CD4-positive, alpha-beta T cell treated with Interleukin-4 for 4 hours (primary cell): ENCODE data around the gene SS18L1.
"Not testable (repeated sequence)": the region's sequence is repeated elsewhere in the genome, so short reads cannot be mapped to it uniquely, and the experiment has no call there.

ENCODE experiments used
- DNase-seq: peaks from one replicate; pipeline ENCODE4 v3.0.0-alpha.2; 2020

SS18L1 gene, protein sequence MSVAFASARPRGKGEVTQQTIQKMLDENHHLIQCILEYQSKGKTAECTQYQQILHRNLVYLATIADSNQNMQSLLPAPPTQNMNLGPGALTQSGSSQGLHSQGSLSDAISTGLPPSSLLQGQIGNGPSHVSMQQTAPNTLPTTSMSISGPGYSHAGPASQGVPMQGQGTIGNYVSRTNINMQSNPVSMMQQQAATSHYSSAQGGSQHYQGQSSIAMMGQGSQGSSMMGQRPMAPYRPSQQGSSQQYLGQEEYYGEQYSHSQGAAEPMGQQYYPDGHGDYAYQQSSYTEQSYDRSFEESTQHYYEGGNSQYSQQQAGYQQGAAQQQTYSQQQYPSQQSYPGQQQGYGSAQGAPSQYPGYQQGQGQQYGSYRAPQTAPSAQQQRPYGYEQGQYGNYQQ

GRCh38 chr20:62143081-62143956, at the start of gene SS18L1, which contains the start of gene PSMA7:
Gene SS18L1 (plus strand): TSS chr20:62143769. CDS start chr20:62143821, 52 bp downstream.
Gene PSMA7 (minus strand): TSS chr20:62143394. CDS start chr20:62143303, 91 bp downstream.
- peak; percentile 80 for DNase-seq

DNA sequence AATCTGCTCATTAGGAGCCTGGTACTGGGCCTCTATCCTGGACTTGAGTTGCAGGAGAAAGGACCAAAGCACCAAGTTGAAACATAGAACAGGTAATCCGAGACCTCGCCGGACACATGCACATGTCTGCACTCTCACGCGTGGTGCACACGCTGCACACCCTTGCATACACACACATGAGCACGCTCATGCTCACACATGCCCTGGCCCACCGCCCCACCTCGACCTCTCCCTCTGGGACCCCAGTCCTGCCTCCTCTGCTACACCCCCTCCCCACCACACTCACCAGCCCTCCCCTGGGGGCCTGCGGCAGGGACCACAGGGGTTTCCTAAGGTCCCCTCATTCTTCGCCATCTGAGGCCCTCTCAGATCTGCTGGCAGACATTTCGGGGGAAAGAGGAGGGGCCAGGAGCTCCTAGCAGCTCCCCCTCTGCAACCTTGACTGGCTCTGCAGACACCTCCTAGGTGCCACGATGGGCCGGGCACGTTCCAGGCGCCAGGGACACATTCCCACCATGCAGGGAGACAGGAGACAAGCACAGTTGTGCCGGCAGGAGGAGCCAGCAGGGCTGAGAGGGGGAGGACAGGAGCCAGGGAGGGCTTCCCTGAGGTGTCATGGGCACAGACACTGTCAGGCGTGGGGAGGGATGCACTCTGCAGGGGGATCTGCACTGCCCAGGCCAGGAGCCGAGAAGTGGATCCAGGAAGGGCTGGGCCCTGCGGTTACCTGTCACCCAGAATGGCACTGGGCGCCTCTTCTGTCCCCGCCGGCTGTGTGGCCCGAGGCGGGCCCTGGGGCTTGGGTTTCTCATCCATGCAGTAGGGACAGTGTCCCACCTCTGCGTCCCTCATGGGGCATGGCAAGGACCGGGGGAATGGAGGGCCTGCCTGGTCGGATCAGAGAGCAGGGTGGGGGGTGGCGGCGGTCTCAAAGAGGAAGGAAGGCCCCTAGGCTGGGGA, 46.9 kb upstream of the SS18L1 start:
- DNase-seq = no peak

GRCh38 chr20:62097881-62098407, 45.6 kb upstream of the SS18L1 start:
- no peak for DNase-seq

DNA sequence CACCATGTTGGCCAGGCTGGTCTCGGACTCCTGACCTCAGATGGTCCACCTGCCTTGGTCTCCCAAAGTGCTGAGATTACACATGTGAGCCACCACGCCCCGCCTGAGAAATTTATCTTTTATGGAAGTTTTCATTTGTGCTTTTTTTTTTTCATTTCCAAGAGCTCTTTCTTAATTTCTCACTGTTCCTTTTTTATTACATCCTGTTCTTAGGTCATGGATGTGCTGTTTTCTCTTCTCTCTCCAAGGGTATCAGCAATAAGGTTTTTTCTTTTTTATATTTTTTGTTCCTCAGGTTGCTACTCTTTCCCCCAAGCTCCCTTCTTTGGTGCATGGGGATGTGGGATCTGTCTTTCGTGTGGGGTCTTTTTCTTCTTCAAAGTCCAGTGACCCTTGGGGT, 42.5 kb upstream of the SS18L1 start:
- no peak for DNase-seq

DNA sequence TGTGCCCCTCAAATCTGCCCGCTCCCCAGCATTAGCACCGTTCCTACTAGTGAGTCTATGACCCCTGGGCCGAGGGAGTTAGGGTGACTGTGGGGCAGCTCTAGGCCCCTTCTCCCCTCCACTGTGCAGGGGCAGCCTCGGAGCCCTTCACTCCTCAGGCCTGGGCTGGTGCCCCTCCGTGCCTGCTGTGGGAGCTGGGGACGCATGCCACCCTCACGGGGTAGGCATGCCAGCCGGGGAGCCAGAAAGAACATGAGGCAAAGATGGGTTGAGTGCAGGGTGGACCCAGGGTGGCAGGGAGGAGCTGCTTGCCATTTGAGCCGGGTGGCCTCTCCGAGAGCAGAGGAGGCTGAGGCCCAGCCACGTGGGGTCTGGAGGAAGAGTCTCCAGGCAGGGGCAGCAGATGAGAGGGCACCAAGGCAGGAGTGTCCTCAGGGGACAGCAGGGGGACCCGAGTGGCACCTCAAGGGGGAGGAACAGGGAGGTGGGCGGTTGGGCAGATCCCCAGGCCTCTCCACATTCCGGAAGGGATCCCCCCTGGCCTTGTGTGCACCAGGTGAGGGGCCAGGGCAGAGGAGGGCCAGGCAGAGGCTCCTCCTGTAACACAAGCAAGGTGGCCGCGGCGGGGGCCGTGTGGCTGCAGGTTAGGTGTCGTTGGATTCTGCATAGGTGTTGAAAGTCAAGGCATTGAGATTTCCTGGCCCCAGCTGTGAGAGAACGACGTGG, 39.9 kb upstream of the SS18L1 start:
- no peak for DNase-seq

DNA sequence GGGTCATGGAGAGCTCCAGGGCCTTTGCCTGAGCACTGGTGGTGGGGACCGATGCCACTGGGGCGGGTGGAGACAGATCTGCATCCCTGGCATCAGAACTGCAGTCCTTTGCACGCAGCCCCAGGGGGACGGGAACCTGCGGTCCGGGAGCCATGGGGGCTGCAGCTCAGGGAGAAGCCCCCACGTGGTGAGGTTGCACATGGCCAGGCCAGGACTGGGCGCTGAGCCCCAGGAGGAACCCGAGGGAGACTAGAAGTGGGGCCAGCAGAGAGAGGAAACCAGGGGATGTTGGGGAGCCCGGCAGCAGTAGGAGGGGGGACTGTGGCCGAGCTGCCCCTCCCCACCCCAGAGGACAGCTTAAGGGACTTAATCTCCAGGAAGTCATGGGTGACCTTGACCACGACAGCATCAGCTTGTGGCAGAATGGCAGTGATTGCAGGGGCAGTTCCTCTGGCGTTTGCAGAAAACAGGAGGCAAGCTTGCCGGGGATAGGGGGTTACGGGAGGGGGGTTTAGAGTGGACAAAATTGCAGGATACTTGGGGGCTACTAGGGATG, 39.3 kb upstream of the SS18L1 start:
- DNase-seq = no peak

- DNase-seq = no peak
Observed at GRCh38 chr20:62104791-62105345, 38.7 kb upstream of the SS18L1 start.

- no peak for DNase-seq
Observed at GRCh38 chr20:62105592-62105991, 38.0 kb upstream of the SS18L1 start.

GRCh38 chr20:62111148-62111547, 32.4 kb upstream of the SS18L1 start:
- DNase-seq = no peak

GRCh38 chr20:62112368-62112767, 31.2 kb upstream of the SS18L1 start:
- DNase-seq = no peak

DNA sequence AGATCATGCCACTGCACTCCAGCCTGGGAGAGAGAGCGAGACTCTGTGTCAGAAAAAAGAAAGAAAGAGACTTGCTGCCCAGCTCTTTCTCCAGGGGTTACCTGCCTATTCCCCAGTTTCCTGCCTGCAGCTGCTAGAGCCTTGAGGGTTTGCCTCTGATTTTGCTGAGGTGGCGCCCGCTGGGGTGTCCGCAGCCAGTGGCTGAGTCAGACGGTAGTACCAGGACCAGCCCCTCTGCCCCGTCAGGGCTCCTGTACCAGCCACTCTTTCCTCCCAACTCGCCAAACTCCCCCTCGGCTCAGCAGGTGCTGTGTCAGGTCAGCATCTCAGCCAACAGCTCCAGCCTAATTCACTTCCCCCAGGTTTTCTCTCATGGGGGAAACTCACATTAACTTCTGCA, 28.7 kb upstream of the SS18L1 start:
- no peak for DNase-seq

GRCh38 chr20:62115800-62116407, 27.7 kb upstream of the SS18L1 start:
- DNase-seq = not testable (repeated sequence)

- DNase-seq = no peak
Observed at GRCh38 chr20:62116558-62117361, 26.8 kb upstream of the SS18L1 start.

GRCh38 chr20:62117362-62117646, 26.3 kb upstream of the SS18L1 start:
- DNase-seq = no peak

DNA sequence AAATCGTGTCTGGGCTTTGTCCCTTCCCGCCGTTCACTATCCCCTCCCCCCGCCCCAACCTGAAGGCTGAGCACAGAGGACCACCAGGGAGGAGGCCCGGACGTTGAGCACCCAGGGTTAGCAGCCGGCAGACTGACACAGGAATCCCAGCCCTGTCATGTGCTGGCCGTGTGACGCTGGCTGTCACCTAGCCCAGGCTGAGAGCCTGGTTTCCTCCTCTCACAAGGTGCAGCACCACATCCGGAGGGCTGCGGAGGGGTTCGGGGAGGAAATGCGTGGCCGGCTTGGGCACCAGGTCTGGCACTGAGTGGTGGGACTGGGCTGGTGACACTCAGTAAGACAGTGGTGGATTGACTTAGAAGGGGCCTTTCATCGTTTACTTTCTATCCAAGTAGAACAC, 25.9 kb upstream of the SS18L1 start:
- DNase-seq = peak; percentile 74

DNA sequence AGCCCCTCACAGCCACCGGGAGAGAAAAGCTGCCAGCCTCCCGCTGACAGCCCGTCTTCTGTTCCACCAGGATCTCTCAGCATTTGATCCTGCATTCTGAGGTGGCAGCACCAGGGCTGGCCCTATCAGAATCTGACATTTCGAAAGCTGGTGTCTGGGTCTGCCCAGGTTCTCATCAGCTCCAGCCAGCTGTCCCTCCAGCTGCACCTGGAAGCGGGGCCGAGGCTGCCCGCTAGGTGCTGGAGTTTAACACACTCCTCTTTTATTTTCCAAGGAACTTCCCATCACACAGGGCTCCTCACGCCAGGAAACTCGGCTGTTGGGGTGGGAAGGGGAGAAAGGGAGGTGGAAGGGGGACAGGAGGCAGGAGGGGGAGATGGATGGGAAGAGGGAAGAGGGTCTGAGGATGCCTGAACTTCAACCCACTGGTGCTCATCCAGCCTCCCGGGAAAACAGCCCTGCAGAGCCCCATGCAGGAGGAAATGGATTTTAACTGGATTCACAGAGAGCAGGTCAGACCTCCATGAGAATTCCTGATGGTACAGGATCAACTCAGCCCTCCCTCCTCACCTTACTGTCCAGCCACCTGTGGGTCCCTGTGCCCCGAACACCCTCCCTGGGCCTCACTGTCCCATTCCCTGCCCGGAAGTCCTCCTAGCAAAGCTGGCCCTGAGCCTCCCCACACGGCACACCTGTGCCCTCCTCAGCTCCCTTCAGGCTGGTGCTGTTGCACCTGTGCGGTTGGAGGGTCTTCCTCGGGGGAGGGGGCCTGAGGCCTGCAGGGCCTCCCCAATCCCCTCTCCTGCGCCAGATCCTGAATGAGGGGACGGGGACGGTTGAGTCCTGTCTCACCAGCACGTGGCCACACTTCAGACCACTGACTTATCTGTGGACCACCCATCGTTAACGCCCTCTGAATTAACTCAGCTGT, 25.2 kb upstream of the SS18L1 start:
- DNase-seq = no peak

DNA sequence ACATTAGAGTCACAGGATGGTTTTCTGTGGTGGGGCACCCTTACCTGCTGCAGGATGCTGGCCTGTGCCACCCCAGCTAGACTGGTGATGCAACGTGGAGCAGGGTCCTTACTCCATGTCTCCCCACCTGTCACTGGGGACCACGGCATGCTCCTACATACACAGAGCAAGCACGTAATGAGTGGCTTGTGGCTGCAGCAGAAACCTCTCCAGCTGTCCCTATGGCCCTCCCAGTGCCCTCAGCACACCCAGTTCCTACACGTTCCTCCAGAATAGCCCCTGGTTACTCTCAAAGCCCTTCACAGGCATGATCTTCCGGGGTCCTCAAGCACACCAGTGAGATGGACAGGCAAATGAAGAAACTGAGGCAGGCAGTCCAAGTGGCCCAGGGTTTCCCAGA, 24.5 kb upstream of the SS18L1 start:
- DNase-seq = no peak

DNA sequence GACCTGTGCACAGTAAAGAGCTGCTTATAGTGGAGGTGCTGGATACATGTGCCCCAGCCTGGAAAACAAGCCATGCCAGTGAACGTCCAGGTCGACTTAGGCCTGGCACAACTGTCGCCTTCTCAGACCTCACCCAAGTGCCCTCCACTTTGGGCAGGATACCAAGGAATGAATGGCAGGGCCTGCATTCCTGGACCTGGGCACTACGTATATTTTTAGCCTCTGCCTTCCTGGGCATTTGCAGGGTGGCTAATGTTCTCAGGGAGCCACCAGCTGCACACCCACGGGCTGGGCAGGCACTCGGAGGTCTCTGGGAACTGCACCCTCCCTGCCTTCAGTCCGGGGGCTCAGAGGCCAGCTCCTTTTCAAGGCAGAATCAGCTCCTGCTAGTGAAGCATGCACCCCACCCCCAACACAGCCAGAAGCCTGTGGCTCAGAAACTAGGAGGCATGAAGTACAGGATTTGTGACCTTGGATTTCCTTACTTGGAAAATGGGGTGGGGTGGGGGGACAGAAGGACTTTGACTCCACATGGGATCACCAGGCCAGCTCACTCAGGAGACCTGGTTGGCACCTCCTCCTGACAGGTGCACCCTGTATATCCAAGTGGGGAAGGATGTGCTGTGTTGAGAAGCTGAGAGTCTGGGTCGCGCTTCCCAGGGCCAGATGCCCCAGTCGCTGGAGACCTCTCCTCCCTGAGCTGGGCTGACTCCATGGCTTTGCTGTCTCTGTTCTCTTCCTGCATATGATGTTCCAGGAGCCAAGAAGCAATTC, 23.8 kb upstream of the SS18L1 start:
- DNase-seq = no peak
